Measurements from ENCODE around the gene CEACAM19.
"Not testable (repeated sequence)": the region's sequence is repeated elsewhere in the genome, so short reads cannot be mapped to it uniquely, and the experiment has no call there.

Gene CEACAM19

DNA sequence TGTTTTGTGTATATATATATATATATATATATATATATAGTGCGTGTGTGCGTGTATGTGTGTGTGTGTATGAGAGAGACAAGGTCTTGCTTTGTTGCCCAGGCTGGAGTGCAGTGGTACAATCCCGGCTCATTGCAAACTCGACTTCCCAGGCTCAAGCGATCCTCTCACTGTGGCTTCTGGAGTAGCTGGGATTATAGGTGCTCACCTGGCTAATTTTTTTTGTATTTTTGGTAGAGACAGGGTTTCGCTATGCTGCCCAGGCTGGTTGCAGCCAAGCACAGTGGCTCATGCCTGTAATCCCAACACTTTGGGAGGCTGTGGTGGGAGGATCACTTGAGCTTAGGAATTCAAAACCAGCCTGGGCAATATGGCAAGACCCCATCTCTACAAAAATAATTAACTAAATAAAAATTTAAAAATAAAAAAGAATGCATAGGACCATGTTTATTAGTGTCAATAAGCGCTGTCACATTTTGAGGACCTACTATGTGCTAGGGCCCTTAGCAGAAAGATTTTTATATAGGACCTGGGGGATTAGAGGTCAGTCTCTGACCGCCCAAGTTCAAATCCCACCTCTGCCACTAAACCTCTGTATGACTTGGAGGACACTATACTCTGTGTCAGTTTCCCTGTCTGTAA is 25.8 kb upstream of the CEACAM19 start:
- no peak for DNase-seq

DNA sequence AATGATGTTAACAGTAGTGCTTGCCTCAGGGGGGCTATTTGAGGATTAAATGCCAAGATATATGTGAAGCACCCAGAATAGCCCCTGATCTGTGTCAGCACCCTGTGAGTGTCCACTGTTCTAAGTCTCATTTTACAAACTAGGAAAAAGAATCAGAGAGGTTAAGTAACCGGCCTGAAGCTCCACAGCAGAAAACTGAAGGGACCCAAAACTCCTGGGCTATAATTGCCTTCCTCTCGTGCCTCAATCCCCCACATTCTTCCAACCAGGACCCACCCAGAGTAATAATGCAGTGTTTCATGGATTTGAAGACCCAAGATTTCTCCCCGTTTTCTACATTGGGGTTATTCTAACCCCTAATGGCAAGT is 25.2 kb upstream of the CEACAM19 start:
- DNase-seq, result no peak

DNA sequence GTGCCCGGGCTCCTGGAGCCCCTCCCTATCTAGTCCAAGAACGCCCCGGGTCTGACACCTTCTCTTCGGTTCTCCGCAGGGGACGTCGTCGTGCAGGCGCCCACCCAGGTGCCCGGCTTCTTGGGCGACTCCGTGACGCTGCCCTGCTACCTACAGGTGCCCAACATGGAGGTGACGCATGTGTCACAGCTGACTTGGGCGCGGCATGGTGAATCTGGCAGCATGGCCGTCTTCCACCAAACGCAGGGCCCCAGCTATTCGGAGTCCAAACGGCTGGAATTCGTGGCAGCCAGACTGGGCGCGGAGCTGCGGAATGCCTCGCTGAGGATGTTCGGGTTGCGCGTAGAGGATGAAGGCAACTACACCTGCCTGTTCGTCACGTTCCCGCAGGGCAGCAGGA is 24.1 kb upstream of the CEACAM19 start:
- no peak for DNase-seq

DNA sequence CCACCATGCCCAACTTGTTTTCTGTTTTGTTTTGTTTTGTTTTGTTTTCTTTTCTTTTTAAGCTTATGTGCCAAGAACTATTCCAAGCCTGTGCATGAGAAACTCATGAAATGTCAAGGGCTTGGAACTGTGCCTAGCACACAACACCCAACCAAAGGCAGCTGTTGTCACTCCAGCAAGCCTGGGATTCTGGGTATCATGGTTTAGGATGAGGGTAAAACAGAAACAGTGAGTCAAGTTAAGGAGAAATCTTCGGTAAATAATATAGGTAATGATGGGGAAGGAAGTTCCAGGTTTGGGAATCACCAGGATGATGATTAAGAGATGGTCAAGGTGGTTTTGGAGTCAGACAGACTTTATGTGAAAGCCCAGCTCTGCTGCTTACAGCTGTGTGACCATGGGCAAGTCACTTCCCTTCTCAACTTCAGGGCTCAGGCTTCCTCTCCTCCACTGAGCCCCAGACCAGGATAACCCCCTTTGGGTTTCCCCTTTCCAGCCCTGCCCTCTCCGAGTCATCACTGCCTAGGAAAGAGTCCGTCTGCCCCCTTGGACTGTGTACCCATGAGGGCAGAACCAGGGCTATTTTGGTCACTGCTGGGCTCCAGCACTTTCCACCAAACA is 22.5 kb upstream of the CEACAM19 start:
- DNase-seq, result no peak

DNA sequence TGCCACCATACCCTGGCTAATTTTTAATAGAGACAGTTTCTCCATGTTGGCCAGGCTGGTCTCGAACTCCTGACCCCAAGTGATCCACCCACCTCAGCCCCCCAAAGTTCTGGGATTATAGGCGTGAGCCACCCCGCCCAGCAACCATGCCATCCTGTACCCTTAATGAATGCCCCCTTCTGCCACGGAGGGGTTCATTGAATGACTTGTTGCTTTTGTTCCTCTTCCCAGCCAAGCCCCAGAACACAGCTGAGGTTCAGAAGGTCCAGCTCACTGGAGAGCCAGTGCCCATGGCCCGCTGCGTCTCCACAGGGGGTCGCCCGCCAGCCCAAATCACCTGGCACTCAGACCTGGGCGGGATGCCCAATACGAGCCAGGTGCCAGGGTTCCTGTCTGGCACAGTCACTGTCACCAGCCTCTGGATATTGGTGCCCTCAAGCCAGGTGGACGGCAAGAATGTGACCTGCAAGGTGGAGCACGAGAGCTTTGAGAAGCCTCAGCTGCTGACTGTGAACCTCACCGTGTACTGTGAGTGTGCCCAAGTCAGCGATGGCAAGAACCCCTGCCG is 21.6 kb upstream of the CEACAM19 start:
- DNase-seq, result no peak

DNA sequence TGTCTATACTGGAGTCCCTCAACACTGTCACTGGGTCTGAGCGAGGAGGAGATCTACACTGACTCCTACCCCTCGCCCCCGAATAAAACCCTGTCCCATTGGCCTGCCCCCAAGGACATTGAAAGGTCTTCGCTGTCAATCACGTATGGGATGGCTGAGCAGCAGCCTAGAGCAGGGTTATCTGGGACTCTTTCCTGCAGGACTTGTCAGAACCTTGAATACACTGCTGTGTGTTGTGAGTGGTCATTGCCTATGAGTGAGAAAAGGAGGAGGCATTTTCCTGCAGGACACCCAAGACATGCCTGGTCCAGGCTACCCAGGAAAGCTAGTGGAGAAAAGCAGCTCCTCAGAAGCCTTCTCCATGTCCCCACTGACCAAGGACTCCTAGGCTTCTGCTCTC is 17.9 kb upstream of the CEACAM19 start:
- DNase-seq, result no peak

DNA sequence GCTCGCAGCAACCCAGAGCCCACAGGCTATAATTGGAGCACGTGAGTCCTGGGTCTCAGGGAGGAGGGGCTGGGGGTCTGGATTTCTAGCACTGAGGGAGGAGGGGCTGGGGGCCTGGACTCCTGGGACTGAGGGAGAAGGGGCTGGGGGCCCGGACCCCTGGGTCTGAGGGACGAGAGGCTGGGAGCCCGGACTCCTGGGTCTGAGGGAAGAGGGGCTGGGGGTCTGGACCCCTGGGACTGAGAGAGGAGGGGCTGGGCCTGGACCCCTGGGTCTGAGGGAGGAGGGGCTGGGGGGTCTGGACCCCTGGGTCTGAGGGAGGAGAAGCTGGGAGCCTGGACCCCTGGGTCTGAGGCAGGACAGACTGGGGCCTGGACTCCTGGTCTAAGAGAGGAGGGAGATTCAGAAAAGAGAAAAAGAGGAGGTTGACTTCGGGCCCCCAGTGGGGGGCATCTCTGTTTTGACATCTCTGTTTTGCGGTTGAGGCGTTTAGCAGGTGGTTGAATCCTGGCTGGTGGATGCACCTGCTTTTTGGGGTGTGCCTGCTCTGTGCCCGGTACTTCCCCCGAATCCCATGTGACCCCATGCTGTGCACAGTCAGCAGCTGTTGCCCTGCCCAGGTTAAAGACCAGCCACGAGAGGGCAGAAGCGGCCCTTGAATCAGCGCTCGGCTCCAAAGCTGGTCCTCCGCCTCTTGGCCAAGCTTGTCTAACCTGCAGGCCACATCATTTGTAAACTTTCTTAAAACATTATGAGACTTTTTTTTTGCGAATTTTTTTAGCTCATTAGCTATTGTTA is 17.1 kb upstream of the CEACAM19 start:
- DNase-seq, result peak; percentile 86

DNA sequence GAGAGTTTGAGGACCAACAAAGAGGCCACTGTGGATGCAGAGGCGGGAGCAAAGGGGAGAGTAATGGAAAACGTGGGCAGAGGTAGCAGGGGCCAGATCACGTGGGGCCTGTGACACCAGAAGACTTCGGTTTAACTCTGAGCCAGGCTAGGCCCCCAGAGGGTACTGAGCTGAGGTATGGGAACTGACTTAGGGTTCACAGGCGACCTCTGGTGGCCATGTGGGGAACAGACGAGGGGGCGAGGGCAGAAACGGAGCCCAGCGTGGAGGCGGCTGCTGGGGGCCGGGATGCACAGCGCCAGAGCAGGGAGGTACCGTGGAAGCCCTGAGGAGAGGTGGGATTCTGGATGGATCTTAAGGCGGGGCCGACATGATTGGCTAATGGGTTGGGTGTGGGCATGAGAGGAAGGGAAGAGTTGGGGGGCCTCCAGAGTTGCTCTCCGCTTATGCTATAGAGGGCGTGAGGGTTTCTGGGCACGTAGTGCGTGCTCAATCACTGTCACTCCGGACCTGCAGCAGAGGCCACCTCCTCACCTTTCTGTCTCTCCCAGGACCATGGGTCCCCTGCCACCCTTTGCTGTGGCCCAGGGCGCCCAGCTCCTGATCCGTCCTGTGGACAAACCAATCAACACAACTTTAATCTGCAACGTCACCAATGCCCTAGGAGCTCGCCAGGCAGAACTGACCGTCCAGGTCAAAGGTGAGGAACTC is 13.9 kb upstream of the CEACAM19 start:
- peak; percentile 58 for DNase-seq

DNA sequence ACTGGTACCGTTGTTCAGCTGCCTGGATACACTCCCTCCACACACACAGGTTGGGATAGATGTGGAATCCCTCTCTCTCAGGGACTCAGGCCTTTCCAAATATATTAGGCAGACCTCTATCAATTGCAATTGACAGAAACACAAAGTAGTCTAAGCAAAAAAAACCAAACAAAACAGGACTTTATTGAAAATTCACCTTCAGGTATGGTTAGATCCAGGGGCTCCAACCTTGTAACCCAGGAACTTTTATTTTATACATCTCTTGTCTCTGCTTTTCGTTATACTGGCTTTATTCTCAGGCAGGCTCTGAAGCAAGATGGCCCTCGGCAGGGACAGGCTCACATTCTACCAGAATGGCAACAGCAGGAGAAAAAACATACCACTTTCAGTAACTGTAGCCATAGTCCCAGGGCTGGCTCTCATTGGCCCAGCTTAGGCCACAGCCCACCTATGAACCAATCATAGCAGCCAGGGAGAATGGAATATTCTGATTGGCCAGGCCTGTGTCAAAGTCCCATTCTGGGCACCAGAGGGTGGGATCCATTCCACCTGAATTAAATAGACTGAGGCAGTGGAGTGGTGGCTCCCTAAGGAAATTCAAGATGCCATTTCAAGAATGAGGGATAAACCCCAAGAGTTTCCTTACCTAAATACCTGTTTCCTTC is 13.1 kb upstream of the CEACAM19 start:
- DNase-seq, result no peak

DNA sequence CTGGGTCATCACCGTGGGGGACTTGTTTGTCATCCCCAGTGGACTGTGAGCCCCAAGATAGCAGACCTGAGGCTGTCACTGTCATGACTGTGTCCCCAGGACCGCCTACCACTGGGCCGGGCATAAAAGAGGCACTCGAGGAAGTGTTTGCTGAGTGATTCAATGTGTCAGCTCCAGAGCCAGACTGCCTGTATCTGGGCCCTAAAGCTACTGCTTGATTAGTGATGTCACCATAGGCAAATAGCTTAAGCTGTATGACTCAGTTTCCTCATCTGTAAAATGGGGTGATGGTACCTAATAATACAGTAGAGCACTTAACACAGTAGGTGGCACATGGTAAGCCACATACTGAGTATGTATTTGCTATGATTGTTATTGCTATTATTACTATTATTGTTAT is 11.2 kb upstream of the CEACAM19 start:
- no peak for DNase-seq

DNA sequence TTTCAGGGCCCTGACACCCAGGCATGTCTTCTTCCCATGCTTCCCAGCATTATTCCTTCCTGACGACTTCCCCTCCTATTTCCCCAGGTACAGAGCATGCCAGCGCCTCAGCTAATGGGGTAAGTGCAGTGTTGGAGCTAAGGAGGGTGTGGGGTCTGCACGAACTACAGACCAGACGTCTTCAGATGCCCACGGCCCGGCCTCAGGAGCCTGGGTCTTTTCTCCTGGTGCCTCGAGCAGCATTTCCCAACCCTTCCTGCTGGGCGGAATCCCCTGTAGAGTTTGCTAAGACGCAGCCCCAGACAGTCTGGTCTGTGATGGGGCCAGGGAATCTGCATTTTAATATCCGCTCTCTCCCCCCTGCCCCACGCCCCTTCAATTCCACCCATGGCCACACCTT is 10.1 kb upstream of the CEACAM19 start:
- DNase-seq, result no peak

DNA sequence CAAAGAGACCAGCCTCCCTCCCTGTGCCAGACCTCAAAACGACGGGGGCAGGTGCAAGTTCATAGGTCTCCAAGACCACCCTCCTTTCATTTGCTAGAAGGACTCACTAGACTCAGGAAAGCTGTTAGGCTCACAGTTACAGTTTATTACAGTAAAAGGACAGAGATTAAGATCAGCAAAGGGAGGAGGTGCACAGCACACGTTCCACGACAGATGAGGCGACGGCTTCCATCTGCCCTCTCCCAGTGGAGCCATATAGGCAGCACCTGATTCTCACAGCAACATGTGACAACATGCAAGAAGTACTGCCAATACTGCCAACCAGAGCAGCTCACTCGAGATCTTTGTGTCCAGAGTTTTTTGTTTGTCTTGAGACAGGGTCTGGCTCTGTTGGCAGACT is 9.4 kb upstream of the CEACAM19 start:
- no peak for DNase-seq

DNA sequence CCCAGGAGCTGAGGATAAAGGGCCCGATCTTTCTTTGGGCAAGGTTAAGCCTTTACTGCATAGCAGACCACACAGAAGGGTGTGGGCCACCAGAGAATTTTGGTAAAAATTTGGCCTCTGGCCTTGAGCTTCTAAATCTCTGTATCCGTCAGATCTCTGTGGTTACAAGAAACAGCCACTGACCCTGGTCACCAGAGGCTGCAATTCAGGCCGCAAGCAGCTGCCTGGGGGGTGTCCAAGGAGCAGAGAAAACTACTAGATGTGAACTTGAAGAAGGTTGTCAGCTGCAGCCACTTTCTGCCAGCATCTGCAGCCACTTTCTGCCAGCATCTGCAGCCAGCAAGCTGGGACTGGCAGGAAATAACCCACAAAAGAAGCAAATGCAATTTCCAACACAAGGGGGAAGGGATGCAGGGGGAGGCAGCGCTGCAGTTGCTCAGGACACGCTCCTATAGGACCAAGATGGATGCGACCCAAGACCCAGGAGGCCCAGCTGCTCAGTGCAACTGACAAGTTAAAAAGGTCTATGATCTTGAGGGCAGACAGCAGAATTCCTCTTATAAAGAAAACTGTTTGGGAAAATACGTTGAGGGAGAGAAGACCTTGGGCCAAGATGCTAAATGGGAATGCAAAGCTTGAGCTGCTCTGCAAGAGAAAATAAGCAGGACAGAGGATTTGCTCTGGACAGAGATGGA is 8.4 kb upstream of the CEACAM19 start:
- DNase-seq, result no peak

DNA sequence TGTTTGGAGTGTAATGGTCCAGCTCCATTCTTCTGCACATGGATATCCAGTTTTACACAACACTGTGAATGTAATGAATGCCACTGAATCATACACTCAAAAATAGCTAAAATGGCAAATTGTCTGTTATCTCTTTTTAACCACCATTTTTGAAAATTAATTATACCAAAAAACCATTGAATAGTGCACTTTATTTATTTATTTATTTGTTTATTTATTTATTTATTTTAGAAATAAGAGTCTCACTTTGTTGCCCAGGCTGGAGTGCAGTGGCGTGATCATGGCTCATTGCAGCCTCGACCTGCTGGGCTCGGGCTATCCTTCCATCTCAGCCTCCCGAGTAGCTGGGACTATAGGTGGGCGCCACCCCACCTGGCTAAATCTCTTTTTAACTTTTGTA is 7.3 kb upstream of the CEACAM19 start:
- DNase-seq, result no peak

DNA sequence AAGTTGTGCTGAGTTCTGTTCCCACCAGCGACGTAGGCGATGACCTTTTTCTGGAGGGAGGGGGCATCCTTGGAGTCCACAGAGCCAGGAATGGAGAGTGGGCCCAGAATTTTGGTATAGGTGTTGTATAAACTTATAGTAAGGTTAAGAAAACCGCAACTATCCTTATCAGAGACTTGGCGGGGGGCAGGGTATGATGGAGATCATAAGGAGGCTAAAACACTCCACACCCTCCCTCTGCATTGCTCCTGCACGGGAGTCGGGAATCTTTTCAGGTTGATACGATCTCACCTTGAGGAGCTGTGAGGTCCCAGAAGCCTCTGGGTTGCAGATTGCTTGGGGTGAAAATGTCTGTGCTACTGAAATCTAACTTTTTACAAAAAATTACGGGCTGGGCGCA is 6.3 kb upstream of the CEACAM19 start:
- DNase-seq, result no peak

DNA sequence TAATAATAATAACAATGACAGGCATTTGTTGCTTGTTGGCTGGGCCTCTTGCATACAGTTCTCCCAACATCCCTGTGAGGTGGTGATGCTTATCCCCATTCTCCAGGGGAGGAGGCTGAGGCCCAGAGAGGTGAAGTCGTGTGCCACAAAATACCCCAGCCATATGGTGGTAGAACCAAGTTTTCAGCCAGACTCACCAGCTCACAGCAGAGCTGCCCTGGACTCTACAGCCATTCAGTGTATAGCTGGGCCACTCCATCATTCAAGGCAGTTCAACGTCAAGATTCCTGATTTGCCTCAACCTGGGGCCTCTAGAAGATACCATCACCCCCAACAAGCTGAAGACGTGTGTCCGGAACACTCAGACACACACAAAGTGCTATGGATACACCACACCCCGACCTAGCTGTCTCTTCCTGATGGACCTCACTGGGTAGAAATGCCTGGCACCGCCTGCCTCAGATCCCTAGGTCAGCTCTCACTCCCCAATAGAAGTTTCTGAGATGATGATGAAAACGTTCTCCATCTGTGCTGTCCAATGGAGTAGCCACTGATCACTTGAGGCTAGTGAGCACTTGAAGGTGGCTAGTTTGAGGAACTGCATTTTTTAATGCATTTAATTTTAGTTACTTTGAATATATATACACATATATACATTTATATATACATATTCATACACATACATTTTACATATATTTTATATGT is 4.3 kb upstream of the CEACAM19 start:
- DNase-seq, result no peak

DNA sequence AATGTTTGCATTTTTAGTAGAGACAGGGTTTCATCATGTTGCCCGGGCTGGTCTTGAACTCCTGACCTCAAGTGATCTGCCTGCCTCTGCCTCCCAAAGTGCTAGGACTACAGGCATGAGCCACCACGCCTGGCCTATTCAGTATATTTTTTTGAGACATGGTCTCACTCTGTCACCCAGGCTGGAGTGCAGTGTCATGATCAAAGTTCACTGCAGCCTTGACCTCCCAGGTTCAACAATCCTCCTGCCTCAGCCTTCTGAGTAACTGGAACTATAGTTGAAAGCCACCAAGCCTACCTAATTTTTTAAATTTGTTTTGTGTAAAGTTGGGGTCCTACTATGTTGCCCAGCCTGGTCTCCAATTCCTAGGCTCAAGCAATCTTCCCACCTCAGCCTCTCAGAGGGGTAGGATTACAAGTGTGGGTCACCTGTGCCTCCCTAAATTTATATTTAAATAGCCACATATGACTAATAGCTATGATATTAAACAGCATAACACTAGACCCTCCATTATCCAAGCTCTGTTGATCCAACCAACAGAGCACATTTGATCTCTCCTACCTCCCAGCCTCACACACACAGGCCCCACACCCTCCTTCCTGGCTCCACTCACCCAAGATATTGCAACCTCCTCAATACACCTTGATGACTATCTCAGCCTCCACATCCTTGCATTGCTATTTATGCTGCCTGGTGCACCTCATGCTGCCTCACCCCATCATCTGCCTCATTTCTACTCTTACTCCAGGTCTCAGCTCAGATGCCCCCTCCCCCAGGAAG is 2.1 kb upstream of the CEACAM19 start:
- no peak for DNase-seq

DNA sequence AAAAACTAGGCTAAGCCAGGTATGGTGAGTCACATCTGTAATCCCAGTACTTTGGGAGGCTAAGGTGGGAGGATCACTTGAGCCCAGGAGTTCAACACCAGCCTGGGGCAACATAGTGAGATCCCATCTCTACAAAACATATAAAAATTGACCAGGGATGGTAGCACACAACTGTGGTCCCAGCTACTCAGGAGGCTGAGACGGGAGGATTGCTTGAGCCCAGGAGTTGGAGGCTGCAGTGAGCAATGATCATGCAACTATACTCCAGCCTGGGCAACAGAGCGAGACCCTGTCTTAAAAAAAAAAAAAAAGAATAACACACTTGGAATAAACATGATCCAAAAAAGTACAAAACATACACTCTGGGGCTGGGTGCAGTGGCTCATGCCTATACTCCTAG is 1.3 kb upstream of the CEACAM19 start:
- DNase-seq, result not testable (repeated sequence)

DNA sequence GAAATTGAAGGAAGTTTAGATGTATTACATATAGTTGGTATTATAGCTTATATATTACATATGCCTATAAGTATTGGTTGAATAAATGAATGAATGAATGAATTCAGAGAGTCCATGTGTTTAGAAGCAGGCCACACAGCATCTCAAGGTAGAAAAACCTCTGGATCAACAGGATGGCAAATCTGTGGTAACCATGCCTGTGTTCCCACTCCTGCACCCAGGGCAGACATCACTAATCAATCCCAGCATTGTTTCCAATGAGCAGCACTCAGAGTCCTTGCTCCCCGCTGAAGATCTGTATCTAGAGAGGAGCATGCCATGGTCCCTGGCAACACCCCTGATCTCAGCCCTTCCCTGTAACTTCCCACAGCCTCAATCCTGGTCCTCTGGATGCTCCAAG is 944 bp downstream of the CEACAM19 start:
- DNase-seq, result no peak

DNA sequence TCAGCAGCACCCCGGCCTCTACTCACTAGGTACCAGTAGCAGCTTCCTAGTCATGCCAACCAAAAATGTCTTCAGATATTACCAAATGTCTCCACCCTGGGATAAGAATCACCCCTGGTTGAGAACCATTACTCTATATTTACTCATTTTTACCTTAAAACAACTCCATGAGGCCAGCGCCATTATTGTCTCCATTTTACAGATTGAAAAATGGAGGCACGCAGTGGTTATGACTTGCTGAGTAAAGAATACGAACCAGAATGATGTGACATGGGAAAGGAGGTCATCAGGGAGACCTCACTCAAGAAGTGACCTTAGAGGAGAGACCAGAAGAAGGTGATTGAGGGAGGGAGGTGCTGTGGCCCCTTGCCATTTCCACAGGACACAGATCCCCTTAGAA is 2.2 kb downstream of the CEACAM19 start:
- DNase-seq, result no peak

DNA sequence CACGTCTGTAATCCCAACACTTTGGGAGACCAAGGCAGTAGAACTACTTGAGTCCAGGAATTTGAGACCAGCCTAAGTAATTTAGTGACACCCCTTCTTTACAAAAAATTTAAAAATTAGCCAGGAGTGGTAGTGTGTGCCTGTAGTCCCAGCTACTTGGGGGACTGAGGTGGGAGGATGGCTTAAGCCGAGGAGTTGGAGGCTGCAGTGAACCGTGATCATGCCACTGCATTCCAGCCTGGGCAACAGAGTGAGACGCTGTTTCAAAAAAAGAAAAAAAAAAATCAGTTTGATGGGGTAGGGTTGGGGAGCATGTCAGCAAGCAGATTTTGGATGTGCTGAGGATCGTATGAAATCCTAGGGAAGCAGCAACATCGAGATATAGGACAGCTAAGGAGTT is 4.2 kb downstream of the CEACAM19 start:
- no peak for DNase-seq
